Sigmoid colon (tissue), 7 donors: ENCODE measurements around the gene ZNF474. TPM values are rescaled to one million over a fixed set of nuclear protein-coding genes. Genes with fewer than 3 reads are reported as not detected.

Source experiments
- DNase-seq: peaks from one replicate; pipeline ENCODE4 v3.0.0-alpha.2; 2019
- H3K27ac ChIP-seq, 4 donors: fragments of 200-600 bp; sonication (generic); one replicate each; pipeline ENCODE4 v1.5.1; 2016 to 2019; ENCODE audit warnings: mild to moderate bottlenecking in 1 of 4
- H3K27me3 ChIP-seq, 3 donors: fragments of 200-600 bp; sonication (generic); one replicate each; pipeline ENCODE4 v1.5.1; 2019; ENCODE audit warnings: mild to moderate bottlenecking in 1 of 3
- H3K36me3 ChIP-seq, 4 donors: fragments of 200-600 bp; sonication (generic); one replicate each; pipeline ENCODE4 v1.5.1; 2016 to 2019
- H3K4me1 ChIP-seq, 4 donors: fragments of 200-600 bp; sonication (generic); one replicate each; pipeline ENCODE4 v1.5.1; 2017 to 2019
- H3K4me3 ChIP-seq, 4 donors: fragments of 200-600 bp; sonication (generic); one replicate each; pipeline ENCODE4 v1.5.1; 2017 to 2019; ENCODE audit warnings: mild to moderate bottlenecking in 2 of 4, moderate library complexity in 1 of 4
- H3K9me3 ChIP-seq, 4 donors: fragments of 200-600 bp in 3 of 4; sonication (generic) in 3 of 4; one replicate each; pipeline versions ENCODE4 v1.5.1 to v1.6.1; 2013 to 2019
- CTCF ChIP-seq, 4 experiments: fragments of 450-650 bp in 3 of 4; fragments of 200-600 bp in 1 of 4; IDR thresholded peaks; one replicate each; pipeline ENCODE4 v1.5.1; 2016 to 2019; ENCODE audit warnings: antibody characterized with exemption in 4 of 4, mild to moderate bottlenecking in 3 of 4, moderate library complexity in 2 of 4
- EP300 ChIP-seq, 4 donors: sonication (generic); formaldehyde crosslinking; IDR thresholded peaks; one replicate each; pipeline ENCODE4 v1.6.1; 2017; ENCODE audit warnings: antibody characterized with exemption in 4 of 4
- POLR2A ChIP-seq, 2 donors: fragments of 450-650 bp; IDR thresholded peaks; one replicate each; pipeline ENCODE4 v1.6.1; 2016; ENCODE audit warnings: antibody characterized with exemption in 2 of 2, mild to moderate bottlenecking in 2 of 2, moderate library complexity in 2 of 2
- POLR2AphosphoS5 ChIP-seq, 4 donors: sonication (generic); formaldehyde crosslinking; IDR thresholded peaks; one replicate each; pipeline ENCODE4 v1.6.1; 2017; ENCODE audit warnings: antibody characterized with exemption in 4 of 4
- WGBS, 2 donors: extraction: QIAGEN DNeasy Blood & Tissue Kit; methylation state at CpG; one replicate each; pipeline ENCODE4 v1.1.7; 2013; 5-methylcytosine and 5-hydroxymethylcytosine counted together
- intact Hi-C: fragments of 100-400 bp; cut with DNase I; formaldehyde crosslinking; loops from one replicate; pipeline ENCODE4 v1.15.1; 2023
- polyA plus RNA-seq, 3 donors: library from polyadenylated mRNA; stranded (reverse); fragments of 200-250 nt; gene quantifications; one replicate each; pipeline ENCODE4 v1.2.3, GENCODE V29; 2013
- total RNA-seq, 4 donors: library from RNA; depleted of rRNA; stranded (reverse); fragments of >200 nt; gene quantifications; one replicate each; pipeline ENCODE4 v1.1.0, GENCODE V29; 2016
- donor health status: healthy with polysubstance abuse.
- donor health status: Bipolar disorder and iron deficiency.
- donor health status: healthy.

The ZNF474 gene
- total and polyA plus RNA-seq, 7 donors: 0.07 to 0.28 (median 0.27) TPM; not detected in 4

- Histone ChIP-seq H3K4me3 (no peak overlapping the region), H3K4me1 (no peaks in the 10 kb centered on the region), H3K27ac (no peak overlapping the region), H3K9me3 (no peaks in the 10 kb centered on the region), H3K27me3 (no peaks in the 10 kb centered on the region), H3K36me3 (no peaks in the 10 kb centered on the region)
- WGBS, 2 donors: 21 to 48% methylated on average over 3 of the region's 3 CpGs
- intact Hi-C loops: no loop called here
- TF ChIP-seq POLR2AphosphoS5 (IDR thresholded peaks at IDR 0.05) (no peak), EP300 (IDR thresholded peaks at IDR 0.05) (no peak), POLR2A (IDR thresholded peaks at IDR 0.05) (no peak), CTCF (IDR thresholded peaks at IDR 0.05) (no peak)
- no peak for DNase-seq
These were observed 17.3 kb upstream of the ZNF474 start for GRCh38 chr5:122112063-122112462.

GRCh38 chr5:122112733-122113558, 16.4 kb upstream of the ZNF474 start:
- Histone ChIP-seq H3K9me3 (no peaks in the 10 kb centered on the region), H3K4me3 (no peak overlapping the region), H3K27me3 (no peaks in the 10 kb centered on the region), H3K27ac (no peak overlapping the region), H3K36me3 (no peaks in the 10 kb centered on the region), H3K4me1 (no peaks in the 10 kb centered on the region)
- TF ChIP-seq EP300 (IDR thresholded peaks at IDR 0.05): no peak
- TF ChIP-seq POLR2AphosphoS5 (IDR thresholded peaks at IDR 0.05): no peak
- TF ChIP-seq CTCF (IDR thresholded peaks at IDR 0.05): no peak
- no peak for TF ChIP-seq POLR2A (IDR thresholded peaks at IDR 0.05)
- intact Hi-C loops: no loop called here
- WGBS, 2 donors: 75 to 85% methylated on average over 6 of the region's 6 CpGs
- DNase-seq: no peak

DNA sequence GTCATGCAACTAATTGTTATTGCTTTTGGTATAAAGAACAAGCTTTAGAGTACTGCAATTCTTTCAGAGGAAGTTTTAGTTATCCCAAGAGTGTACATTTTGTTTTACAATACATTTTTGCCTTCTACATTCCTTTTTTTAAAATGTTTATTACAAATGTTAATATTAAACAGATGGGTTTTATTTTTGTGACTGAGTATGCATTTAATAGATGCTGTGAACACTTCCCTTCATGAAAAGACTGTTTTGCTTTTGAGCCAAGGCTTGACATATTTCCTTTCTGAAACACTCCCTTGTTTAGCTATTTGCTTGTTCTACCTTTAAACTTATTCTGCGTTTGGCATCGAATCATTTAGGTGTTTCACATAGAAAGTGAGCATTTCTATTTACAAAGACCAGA, 14.8 kb upstream of the ZNF474 start:
- Histone ChIP-seq H3K27ac (no peak overlapping the region), H3K36me3 (no peaks in the 10 kb centered on the region), H3K4me1 (no peaks in the 10 kb centered on the region), H3K27me3 (no peaks in the 10 kb centered on the region), H3K9me3 (no peaks in the 10 kb centered on the region), H3K4me3 (no peak overlapping the region)
- intact Hi-C loops: no loop called here
- WGBS, 2 donors: 41 to 73% methylated on average over 2 of the region's 2 CpGs
- no peak for DNase-seq
- TF ChIP-seq POLR2A (IDR thresholded peaks at IDR 0.05): no peak
- TF ChIP-seq EP300 (IDR thresholded peaks at IDR 0.05): no peak
- no peak for TF ChIP-seq POLR2AphosphoS5 (IDR thresholded peaks at IDR 0.05)
- no peak for TF ChIP-seq CTCF (IDR thresholded peaks at IDR 0.05)

GRCh38 chr5:122118356-122118948, 10.9 kb upstream of the ZNF474 start:
- H3K27ac ChIP-seq: no peak overlapping the region
- no peaks in the 10 kb centered on the region for H3K9me3 ChIP-seq
- TF ChIP-seq EP300 (IDR thresholded peaks at IDR 0.05): no peak
- TF ChIP-seq CTCF (IDR thresholded peaks at IDR 0.05): no peak
- no peak for TF ChIP-seq POLR2A (IDR thresholded peaks at IDR 0.05)
- no peak for TF ChIP-seq POLR2AphosphoS5 (IDR thresholded peaks at IDR 0.05)
- no peaks in the 10 kb centered on the region for H3K27me3 ChIP-seq
- H3K36me3 ChIP-seq: no peaks in the 10 kb centered on the region
- intact Hi-C loops: no loop called here
- 92 to 94% methylated on average over 1 of the region's 1 CpG for WGBS, 2 donors
- DNase-seq: no peak
- no peak overlapping the region for H3K4me3 ChIP-seq
- peaks cover 0 to 3% (median 0%) of the 10 kb centered on the region in 4 donors for H3K4me1 ChIP-seq
